HG02943 (cell line): Measurements from ENCODE around the gene IFFO2.

Experiments used
- ATAC-seq: cut with Tn5 transposase; IDR thresholded peaks from one replicate; pipeline ENCODE4 v1.9.1; 2021; ENCODE audit warnings: mild to moderate bottlenecking, low read depth, moderate library complexity; ENCODE audit not compliant: unreplicated experiment

The IFFO2 gene

DNA sequence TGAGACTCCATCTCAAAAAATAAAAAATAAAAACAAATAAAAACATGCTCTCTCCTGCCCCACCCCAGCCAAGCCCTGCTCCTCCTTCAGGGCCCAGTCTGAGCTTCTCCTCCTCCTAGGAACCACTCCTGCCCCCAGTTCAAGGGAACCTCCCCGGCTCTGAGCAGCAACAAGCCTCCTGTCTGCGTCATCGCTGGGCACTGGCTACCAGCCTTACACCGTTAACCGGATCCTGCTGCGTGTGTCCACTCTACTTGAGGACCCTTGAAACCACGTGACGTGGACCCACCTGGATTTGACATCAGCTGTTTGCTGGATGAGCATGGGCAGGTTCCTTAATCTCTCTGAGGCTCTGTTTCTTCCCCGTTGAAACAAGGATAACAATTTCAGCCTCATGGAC is 95.4 kb downstream of the IFFO2 start:
- no peak for ATAC-seq

DNA sequence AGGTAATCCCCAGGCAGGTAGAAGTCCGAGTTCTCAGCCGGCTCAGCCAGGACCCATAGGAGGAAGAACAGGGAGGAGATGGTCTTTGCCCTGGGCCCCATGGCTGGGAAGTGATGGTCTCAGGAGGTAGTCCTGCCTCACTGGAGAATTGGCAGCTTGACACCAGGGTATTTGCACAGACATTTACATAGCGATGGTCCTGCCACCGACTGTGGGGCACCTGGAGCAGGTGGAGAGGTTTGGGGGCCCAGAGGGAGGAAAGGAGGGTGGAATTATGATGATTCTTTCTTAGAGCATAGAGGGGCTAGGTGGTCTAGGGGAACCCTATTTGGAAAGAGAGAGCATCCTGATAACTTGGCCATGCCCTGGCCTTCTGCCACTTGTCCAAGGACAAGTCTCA is 96.9 kb downstream of the IFFO2 start, which contains the start of gene TAS1R2:
TAS1R2 (minus strand) TSS at position 101 of the 400 bp plus-strand sequence; CDS start at position 101, 0 bp downstream.
- ATAC-seq = no peak

DNA sequence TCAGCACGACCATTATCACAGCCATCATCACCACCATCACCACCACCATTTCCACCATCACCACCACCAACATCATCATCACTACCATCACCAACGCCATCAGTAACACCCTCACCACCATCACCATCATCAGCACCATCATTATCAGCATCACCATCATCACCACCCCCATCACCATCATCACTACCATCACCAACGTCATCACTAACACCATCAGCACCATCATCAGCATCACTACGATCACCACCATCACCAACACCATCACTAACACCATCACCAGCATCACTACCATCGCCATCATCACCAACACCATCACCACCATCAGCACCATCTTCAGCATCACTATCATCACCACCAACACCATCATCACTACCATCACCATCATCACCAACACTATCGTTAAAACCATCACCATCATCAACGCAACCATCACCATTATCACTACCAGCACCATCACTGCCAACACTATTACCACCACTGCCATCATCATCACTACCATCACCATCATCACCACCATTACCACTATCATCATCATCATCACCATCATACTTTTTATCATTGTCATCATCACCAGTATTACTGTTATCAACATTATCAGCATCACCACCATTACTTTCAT is 98.3 kb downstream of the IFFO2 start:
- no peak for ATAC-seq

DNA sequence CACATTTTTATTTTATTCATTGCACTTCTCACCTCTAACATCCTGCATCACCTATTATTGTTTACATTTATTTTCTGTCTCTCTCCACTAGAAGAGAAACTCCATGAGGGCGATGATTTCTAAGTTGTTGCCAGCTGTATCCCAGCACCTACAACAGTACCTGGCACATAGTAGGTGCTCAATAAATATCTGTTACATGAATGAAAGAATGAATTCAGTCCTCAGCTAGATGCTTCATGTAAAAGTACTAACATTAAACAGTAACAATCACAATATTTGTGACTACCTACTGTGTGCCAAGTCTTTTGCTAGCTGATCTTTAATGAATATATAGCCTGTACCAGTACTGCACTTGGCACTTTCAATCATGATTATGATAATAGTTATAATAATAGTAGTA is 100.0 kb downstream of the IFFO2 start:
- ATAC-seq = no peak

- ATAC-seq = no peak
Measured at GRCh38 chr1:18855573-18855972, 100.9 kb downstream of the IFFO2 start.

DNA sequence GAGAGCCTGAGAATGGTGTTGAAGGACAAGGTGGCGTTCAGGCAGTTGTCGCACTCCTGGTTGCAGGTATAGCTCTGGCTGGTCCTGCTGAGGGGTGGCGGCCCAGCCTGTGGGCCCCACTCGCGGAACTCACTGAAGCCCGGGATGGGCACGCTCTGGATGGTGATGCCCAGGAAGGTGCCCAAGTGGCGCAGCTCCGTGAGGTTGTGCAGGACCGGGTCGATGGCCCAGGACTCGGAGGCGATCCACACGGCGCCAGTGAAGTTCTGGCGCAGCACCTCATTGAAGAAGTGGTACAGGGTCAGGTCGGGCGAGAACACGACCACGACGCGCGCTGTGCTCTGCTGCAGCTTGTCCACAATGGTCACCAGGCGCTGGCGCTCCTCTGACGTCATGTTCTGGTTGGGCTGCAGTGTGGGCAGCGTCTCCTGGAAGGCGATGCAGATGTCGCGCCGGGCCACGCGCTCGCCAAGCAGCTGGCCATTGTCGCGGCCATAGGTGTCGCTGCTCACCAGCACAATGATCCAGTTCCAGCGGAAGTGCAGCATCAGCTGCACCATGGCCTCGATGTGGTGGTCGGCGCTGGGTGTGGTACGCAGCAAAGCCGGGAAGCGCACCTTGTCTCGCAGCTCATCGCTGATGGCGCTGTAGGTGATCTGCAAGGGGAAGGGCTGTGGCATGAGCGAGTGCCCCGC is 102.0 kb downstream of the IFFO2 start:
- no peak for ATAC-seq
